NK-92 (cell line): Measurements from ENCODE around the gene ZFP62.
"Not testable (repeated sequence)": the region's sequence is repeated elsewhere in the genome, so short reads cannot be mapped to it uniquely, and the experiment has no call there.

ENCODE experiments used
- DNase-seq: peaks from one replicate; lab custom pipeline; 2025; ENCODE audit not compliant: unreplicated experiment; lab: John Stamatoyannopoulos, UW

Gene ZFP62

DNA sequence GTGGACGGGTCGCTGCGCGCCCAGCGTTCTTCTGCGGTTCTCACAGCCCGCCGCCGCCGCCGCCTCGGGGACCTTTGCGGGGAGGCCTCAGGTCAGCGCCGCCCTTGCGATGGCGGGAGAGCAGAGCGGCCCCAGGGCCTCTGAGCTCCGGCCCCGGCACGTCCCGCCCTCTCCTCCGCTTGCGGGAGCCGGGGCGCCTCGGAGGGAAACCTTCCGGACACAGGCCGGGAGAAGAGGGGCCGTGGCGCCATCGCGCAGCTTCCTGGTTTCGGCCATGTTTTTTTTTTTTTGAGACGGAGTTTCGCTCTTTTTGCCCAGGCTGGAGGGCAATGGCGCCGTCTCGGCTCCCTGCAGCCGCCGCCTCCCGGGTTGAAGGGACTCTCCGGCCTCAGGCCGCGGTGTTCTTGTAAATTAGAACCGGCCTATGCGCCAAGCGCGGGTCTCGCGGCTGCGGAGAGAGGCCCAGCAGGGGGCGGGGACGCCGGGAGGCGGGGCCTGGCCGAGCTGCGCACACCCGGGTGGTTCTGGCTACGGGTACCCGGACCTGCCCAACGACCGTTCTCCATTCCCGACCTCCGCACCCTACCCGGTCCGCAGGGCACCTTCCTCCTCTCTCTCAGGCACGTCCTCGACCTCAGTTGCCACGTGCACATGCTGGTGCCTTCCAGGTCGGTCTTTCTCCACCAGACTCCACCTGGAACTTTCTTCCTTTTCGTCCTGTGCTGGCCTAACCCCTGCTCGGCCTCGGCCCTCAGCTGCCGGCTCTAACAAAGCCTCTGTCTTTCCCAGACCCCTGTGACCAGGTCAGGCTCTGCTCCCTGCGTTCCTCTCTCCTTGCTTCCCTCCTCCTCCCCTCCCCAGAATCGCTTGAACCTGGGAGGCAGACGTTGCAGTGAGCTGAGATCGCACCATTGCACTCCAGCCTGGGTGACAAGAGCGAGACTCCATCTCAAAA is 29.7 kb downstream of the ZFP62 start:
- DNase-seq = no peak

- DNase-seq = no peak
Observed at GRCh38 chr5:180830253-180831138, 30.6 kb downstream of the ZFP62 start.

DNA sequence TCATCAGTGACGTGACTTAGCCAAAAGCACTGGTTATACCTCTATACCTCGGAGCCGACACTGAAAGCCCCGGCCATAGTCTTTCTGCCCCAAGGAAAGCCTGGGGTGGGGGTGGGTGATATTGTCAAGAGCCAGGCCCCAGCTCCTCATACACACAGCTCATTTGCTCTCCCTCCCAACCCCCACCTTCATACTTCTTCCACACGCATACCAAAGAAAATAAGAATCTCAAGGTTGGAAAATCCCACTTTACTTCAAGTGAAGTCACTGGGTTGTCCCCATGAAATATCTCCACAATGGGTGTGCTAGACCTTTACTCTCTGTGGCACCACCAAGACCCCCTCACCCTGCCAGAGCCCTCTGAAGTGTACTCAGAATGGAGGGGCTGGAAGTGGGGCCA is 31.4 kb downstream of the ZFP62 start:
- DNase-seq = no peak

DNA sequence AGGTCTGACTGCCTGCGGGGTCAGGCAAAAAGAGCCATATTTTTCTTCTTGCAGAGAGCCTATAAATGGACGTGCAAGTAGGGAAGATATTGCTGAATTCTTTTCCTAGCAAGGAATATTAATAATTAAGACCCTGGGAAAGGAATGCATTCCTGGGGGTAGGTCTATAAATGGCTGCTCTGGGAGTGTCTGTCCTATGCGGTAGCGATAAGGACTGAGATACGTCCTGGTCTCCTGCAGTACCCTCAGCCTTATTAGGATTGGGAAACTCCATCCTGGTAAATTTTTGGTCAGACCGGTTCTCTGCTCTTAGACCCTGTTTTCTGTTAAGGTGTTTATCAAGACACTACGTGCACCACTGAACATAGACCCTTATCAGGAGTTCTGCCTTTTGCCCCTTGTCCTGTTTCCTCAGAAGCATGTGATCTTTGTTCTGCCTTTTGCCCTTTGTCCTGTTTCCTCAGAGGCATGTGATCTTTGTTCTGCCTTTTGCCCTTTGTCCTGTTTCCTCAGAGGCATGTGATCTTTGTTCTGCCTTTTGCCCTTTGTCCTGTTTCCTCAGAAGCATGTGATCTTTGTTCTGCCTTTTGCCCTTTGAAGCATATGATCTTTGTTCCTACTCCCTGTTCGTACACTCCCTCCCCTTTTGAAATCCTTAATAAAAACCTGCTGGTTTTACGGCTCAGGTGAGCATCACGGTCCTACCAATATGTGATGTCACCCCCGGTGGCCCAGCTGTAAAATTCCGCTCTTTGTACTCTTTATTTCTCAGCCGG is 32.1 kb downstream of the ZFP62 start:
- not testable (repeated sequence) for DNase-seq

DNA sequence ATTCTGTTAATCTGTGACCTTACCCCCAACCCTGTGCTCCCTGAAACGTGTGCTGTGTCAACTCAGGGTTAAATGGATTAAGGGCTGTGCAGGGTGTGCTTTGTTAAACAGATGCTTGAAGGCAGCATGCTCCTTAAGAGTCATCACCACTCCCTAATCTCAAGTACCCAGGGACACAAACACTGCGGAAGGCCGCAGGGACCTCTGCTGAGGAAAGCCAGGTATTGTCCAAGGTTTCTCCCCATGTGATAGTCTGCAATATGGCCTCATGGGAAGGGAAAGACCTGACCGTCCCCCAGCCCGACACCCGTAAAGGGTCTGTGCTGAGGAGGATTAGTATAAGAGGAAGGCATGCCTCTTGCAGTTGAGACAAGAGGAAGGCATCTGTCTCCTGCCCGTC is 33.7 kb downstream of the ZFP62 start:
- not testable (repeated sequence) for DNase-seq

DNA sequence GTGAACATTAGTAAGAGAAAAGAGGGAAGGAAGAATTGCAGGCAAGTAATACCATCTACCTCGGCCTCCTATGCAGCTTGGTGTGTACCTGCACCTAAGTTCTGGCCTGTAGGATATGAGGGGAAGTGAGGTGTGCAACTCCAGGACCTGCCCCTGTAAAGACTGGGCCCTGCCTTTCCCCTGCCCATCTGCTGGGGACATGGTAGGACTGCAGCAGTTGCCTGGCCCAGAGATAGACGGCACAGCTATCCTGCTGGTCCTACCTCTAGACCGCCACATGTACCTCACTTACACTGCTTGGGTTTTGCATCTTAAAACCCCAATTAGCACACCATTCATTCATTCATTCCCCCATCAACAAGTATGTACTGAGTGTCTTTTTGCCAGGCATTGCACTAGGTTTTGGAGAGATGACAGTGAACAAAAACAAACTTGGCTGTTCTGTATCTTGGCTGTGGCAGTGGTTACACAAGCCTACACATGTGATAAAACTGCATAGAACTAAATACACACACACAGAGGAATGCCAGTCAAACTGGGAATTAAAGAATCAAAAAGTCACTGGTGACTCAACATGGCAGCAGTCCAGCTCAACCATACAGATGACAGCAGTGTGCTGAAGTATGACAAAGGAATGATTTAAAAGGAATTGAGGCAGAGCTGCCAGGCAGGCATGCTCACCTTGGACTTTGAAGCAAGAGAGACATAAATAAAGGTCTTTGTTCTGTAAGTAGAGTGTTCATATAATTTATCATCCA is 35.1 kb downstream of the ZFP62 start:
- no peak for DNase-seq

DNA sequence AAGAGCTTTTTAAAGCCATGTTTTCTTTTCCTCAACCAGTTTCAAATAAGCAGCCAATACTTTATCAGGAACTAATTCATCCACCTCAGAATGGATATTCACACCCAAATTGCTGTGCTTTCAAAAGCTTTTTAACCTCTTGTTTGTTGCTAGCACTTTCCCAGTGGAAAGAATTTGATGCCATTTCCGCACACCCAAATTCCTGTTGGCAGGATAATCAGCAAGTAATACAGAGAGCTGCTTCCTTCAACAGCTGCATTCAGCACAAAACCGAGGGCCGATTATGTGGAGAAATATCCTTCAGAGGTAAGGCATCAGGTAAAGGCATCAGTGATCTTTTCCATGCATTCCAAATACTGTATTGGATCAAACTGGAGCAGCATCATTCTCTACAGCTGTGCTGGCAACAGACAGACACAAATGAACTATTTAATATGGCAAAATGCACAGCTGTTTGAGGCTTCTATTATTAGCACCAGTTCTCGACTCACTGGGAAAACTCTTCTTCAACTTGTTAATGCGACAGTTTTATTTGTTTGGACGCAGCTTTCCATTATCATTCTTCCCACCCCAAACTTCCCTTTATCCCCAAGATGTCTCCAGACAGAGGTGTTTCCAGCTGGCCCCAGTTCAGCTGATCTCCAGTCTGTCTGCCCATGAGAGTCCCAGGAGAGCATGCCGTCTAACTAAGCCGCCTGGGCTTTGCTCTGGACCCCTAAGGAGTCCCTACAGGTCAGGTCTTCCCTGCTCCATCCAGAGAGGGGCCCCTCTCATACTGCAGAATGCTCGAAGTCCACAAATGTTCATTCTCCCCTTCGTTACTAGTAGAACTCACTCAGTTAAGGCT is 36.2 kb downstream of the ZFP62 start:
- no peak for DNase-seq

GRCh38 chr5:180823940-180824629 is 37.0 kb downstream of the ZFP62 start:
- DNase-seq = no peak

- DNase-seq = no peak
Observed at GRCh38 chr5:180823346-180823745, 37.7 kb downstream of the ZFP62 start.

GRCh38 chr5:180821538-180821937 is 39.5 kb downstream of the ZFP62 start:
- no peak for DNase-seq

DNA sequence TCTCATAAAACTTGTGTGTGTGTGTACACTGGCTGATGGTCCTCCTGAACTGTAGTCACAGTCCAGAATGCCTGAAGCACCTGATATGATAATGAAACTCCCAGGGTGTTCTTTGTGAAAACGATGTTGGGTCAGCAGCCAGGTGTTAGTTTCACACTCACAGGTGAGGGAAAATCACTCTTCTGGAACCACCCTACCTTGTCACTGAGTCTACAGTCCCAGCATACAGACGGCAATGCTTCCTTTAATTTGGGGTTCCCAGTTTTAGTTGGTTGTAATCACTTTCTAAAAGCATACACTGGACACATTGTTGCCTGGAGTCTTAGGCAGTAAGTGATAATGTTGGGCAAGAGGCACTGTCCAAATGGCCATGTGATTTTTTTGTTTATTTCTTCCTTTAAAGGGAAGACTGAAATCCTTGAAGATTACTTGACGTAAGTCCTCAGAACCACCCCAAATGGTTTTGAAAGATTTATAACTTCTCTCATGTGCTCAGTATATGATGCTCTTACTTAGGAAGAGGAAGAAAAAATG is 40.2 kb downstream of the ZFP62 start:
- no peak for DNase-seq

DNA sequence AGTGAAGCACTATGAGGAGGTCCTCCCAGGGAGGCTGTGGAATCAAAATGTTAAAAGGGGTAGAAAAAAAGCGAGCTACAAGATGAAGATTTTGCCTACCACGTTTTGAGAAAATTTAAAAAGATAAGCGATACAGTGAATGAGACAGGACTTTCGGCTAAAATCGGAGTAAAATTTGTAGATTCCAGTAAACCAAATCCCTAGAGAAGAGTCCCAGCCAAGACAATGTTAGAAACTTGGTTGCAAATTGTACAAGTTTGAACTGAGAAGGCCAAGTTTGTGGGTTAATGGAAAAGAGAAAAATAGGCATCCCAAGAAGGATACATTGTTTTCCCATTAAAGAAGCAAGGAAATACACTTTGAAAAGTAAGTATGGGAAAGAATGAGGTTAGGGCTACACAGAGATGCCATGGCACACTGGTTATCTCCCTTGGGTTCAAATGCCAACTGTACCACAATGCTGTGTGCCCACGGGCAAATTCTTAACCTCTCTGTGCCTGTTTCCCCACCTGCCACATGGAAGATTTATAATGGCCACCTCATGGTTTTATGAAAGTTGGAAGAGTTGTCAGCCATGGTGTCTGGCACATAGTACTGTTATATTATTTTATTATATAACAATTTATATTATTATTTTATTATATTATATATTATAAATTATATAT is 42.3 kb downstream of the ZFP62 start:
- DNase-seq = no peak

GRCh38 chr5:180817893-180818674 is 43.0 kb downstream of the ZFP62 start:
- no peak for DNase-seq

- DNase-seq = no peak
Observed at GRCh38 chr5:180816608-180817534, 44.2 kb downstream of the ZFP62 start.

- no peak for DNase-seq
Observed at GRCh38 chr5:180815293-180815917, 45.7 kb downstream of the ZFP62 start.

DNA sequence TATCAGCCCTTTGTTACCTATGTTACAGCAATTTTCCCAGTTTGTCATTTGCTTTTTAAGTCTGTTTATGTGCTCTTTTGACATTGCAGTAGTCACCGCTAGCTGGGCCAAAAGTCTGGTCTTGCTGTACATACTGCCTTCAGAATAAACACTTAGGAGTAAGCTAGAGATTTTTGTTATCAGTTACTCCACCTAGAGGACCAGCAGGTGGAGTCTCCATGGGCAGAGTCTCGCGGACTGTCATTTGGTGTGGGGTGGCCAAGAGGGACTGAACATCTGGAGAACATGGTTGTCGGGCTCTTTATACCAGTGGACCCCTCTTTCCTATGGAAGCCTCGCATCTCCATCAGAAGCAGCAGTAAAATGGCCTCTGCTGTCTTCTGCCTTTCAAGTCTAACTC is 47.7 kb downstream of the ZFP62 start:
- DNase-seq = no peak
